Lower leg skin (tissue), 3 donors: ENCODE results near the gene VEZF1.

Experiments used
- CTCF ChIP-seq, 3 donors: fragments of 450-650 bp; IDR thresholded peaks; one replicate each; pipeline ENCODE4 v1.5.1; 2016; ENCODE audit warnings: antibody characterized with exemption in 3 of 3, mild to moderate bottlenecking in 3 of 3, moderate library complexity in 2 of 3
- POLR2A ChIP-seq, 2 donors: fragments of 450-650 bp; IDR thresholded peaks; one replicate each; pipeline ENCODE4 v1.6.1; 2016 to 2017; ENCODE audit warnings: antibody characterized with exemption in 2 of 2, mild to moderate bottlenecking in 1 of 2, moderate library complexity in 1 of 2

- TF ChIP-seq CTCF (IDR thresholded peaks at IDR 0.05) (no peak), POLR2A (IDR thresholded peaks at IDR 0.05) (no peak)
Observed at GRCh38 chr17:57984261-57984890, 3.7 kb downstream of the VEZF1 start.
